Lower lobe of right lung (tissue), 2 donors: ENCODE data around the gene RNF26. TPM values are rescaled to one million over a fixed set of nuclear protein-coding genes. Genes with fewer than 3 reads are reported as not detected.

Experiments used
- ATAC-seq, 2 donors: fragments of 200-7000 bp; cut with Tn5 transposase; one replicate each; pipeline ENCODE4 v1.9.1; 2020 to 2022; ENCODE audit warnings: mild to moderate bottlenecking in 2 of 2, moderate library complexity in 2 of 2
- DNase-seq: peaks from one replicate; pipeline ENCODE4 v3.0.0-alpha.2; 2020
- H3K27ac ChIP-seq: fragments of 200-600 bp; one replicate; pipeline ENCODE4 v1.8.0; 2022
- H3K27me3 ChIP-seq: fragments of 200-600 bp; one replicate; pipeline ENCODE4 v1.8.0; 2022; ENCODE audit warnings: low read depth
- H3K36me3 ChIP-seq: fragments of 200-600 bp; one replicate; pipeline ENCODE4 v1.8.0; 2022; ENCODE audit warnings: mild to moderate bottlenecking
- H3K4me1 ChIP-seq: fragments of 200-600 bp; one replicate; pipeline ENCODE4 v1.8.0; 2022
- H3K4me3 ChIP-seq: fragments of 200-600 bp; one replicate; pipeline ENCODE4 v1.8.0; 2022; ENCODE audit warnings: mild to moderate bottlenecking
- H3K9me3 ChIP-seq: fragments of 200-600 bp; one replicate; pipeline ENCODE4 v1.8.0; 2022
- CTCF ChIP-seq: fragments of 200-600 bp; IDR thresholded peaks from one replicate; pipeline ENCODE4 v1.8.0; 2022; ENCODE audit warnings: antibody characterized with exemption, mild to moderate bottlenecking
- intact Hi-C: fragments of 100-400 bp; cut with DNase I; formaldehyde crosslinking; loops from one replicate; pipeline ENCODE4 v1.11.0; 2022
- microRNA-seq: library from miRNA; unstranded; fragments of <30 nt; microRNA quantifications from one replicate; pipeline ENCODE4 v1.2.0, GENCODE V29; 2020; ENCODE audit warnings: borderline number of aligned reads
- total RNA-seq: library from RNA; stranded (reverse); fragmentation: NEBNext Ultra II Directional; extraction: Animal tissue kit (Norgen Biotek cat#: 25700); gene quantifications from one replicate; pipeline ENCODE4 v1.2.1, GENCODE V29; 2021
- donor health status: DM: no; HTN: yes; CAD: no; lungs with severe emphysema.

The RNF26 gene
- total RNA-seq, 1 donor from 2014 or later = 19.3 TPM

GRCh38 chr11:119384332-119384731 lies 50.0 kb downstream of the RNF26 start:
- DNase-seq = no peak
- intact Hi-C loops = no loop called here
- peaks cover 14% of the 10 kb centered on the region for H3K4me1 ChIP-seq
- no peaks in the 10 kb centered on the region for H3K9me3 ChIP-seq
- no peak overlapping the region for H3K27ac ChIP-seq
- H3K36me3 ChIP-seq = no peaks in the 10 kb centered on the region
- H3K4me3 ChIP-seq = no peak overlapping the region
- H3K27me3 ChIP-seq = no peaks in the 10 kb centered on the region
- ATAC-seq = no peak
- TF ChIP-seq CTCF = no peak

Small RNA genes lying within 50 kb of the gene (microRNA-seq; reads per million reads assigned to microRNA genes)
- gene MIR6756 = not detected

Other genes with a start within 250 kb of the RNF26 start
- gene HMBS, start 249.6 kb upstream of the RNF26 start, total RNA-seq = 16.7 TPM
- 40.6 TPM for gene DPAGT1, start 232.7 kb upstream of the RNF26 start, total RNA-seq
- gene C2CD2L, start 227.2 kb upstream of the RNF26 start, total RNA-seq = 16.5 TPM
- 31.0 TPM for gene HINFP, start 212.9 kb upstream of the RNF26 start, total RNA-seq
- gene ABCG4, start 185.5 kb upstream of the RNF26 start, total RNA-seq = 0.15 TPM
- gene NLRX1, start 165.8 kb upstream of the RNF26 start, total RNA-seq = 16.5 TPM
- gene NHERF4, start 149.1 kb upstream of the RNF26 start, total RNA-seq = not detected
- gene CBL, start 128.2 kb upstream of the RNF26 start, total RNA-seq = 39.0 TPM
- 67.1 TPM for gene MCAM, start 17.4 kb upstream of the RNF26 start, total RNA-seq
- 28.2 TPM for gene C1QTNF5, start 6.4 kb downstream of the RNF26 start, total RNA-seq
- gene MFRP, start 12.2 kb downstream of the RNF26 start, total RNA-seq = not detected
- 5.1 TPM for gene USP2, start 47.2 kb downstream of the RNF26 start, total RNA-seq
- 7.5 TPM for gene THY1, start 88.6 kb downstream of the RNF26 start, total RNA-seq